HG03108 (cell line): ENCODE data around the gene STK11IP.

ENCODE experiments used
- ATAC-seq: cut with Tn5 transposase; IDR thresholded peaks from one replicate; pipeline ENCODE4 v1.9.1; 2021; ENCODE audit warnings: moderate library complexity; ENCODE audit not compliant: unreplicated experiment

Gene STK11IP

DNA sequence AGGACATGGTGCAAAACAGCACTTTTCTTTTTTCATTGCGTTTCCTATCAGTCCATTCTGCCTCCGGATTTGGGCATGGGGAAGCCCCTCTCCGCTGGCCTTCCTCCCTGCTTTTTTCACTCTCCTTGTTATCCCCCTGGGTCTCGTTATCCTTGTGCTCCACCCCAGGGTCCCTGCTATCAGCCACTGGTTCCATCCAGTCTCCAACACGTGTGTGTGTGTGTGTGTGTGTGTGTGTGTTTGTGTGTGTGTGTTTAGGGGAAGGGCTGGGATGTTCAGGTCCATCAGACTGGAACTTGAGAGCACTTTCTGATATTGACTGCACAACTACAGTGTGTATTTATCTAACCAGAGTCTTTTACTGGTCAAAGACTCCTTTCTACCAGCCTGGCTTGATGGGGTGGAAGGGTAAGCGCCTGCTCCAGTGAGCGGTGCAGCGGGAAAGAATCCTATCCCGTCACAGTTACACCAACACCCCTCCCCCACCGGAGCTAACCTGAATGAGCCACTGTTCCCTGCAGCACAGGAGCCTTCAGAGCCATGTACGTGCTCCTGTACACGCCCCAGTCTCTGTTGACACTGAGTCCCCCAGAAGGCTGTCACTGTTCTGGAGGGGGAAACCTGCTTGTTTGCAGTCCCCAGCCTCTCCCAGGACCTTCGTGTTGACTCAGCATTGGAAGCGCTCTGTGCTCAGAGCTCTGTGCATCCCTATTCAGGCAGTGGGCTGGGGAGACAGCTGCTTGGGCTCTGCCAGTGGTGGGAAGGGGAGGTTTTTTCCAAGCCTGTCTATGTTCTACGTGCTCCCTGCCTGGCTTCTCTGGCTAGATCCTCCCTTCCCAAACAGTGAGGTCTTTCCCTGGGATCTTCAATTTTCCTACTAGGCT is 20.9 kb upstream of the STK11IP start:
- ATAC-seq: no peak

DNA sequence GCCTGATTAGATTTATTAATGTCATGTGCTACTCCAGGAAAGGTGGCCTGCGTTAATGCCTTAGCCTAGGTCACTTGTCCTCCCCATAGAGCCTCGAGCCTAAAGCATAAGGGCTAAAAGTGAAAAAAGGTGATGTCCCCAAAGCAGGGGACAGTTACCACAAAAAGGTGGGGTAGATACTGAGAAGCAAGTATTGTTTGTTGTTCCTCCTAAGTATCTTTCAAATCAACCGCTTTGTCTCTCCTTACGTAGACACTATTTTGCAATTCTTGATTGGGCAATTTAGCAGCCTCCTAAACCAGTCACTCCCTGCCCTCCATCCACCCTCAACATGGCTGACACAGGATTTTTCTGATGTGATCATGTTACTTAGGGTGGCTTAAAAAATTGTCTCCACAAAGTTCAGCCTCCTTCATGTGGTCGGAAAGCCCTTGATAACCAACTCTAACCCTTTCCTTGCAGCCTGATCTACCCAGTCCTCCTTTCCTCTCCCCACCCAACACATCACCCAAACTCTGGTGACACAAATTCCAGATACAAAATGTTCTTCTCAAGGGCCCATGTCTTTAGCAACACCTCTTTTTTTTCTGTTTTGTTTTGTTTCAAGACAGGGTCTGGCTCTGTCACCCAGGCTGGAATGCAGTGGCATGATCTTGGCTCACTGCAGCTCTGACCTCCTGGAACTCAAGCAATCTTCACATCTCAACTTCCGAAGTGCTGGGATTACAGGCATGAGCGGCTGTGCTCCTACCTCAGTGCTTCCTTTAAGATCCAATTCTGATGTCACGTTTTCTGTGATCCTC is 18.6 kb upstream of the STK11IP start:
- ATAC-seq: no peak

DNA sequence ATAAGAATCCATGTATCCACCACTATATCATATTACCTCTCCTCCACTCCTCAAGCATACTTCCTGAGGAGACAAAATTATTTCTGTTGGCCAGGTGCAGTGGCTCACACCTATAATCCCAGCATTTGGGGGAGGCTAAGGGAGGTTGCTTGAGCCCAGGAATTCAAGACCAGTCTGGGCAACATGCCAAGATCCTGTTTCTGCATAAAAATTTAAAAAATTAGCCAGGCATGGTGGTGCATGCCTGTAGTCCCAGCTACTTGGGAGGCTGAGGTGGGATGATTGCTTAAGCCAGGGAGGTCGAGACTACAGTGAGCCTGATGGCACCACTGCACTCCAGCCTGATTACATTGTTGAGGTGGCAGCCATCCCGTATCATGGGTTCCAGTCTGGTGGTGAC is 16.3 kb upstream of the STK11IP start:
- no peak for ATAC-seq

DNA sequence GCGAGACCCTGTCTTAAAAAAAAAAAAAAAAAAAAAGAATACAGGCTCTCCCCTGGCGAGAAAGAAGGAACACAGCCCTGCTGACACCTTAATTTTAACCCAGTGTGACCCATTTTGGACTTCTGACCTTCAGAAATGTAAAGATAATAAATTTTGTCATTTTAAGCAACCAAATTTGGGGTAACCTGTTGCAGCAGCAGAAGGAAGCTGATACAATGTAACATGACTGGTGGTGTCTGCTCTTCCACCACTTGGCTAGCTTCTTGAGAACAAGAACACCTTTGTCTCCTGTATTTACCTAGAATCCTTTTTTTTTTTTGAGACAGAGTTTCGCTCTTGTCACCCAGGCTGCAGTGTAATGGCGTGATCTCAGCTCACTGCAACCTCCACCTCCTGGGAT is 6.6 kb upstream of the STK11IP start:
- no peak for ATAC-seq

DNA sequence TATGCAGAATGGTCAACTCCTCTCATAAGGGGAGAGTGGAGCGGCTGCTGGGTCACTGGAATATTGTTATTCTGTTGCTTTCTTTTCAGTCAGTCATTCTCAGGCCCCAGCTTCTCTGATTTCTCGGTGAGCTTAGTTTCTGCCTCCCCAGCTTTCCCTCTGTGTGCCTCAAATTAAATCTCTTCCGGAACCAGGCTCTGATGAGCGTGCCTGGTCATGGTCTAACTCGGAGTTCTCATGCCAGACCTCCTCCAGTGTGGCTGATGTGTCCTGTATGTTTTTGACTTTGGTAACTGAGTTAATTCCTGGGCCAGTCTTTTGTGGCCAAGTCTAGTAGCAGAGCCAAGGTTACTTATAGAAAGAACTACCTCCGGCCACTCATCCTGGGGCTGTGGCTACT is 4.9 kb upstream of the STK11IP start:
- ATAC-seq: no peak

DNA sequence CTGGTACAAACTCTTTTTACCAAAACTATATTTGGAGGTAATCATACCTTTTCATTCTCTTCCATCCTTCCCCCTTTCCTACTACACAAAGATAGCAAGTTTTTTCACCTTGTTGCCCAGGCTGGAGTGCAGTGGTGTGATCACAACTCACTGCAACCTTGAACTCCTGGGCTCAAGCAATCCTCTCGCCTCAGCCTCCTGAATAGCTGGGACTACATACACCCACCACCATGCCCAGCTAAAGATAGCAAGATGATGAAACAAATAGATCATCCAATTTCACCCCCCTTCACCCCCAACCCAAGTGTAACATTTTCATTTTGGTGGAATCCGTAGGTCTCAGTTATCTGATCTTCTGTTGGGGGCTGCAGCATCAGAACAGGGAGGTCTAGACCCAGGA is 4.5 kb upstream of the STK11IP start:
- no peak for ATAC-seq

DNA sequence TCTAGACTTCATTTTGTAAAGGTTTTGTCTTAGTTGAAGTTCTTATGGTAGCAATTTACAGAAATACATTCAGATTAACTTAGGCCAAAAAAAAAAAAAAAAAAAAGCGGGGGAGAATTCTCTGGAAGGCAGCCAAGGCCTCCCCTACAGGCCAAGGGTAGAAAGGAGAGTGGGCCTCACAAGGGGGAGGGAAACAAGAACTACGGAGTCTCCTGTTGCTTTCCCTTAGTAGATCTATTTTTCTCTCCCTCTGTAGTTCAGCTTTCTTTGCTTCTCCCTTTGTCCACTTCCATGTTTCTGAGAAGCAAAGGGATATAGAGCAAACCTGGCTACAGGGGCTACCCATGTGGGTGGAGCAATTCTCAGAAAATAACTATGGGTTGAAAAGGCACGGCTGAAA is 2.4 kb upstream of the STK11IP start:
- ATAC-seq: no peak

DNA sequence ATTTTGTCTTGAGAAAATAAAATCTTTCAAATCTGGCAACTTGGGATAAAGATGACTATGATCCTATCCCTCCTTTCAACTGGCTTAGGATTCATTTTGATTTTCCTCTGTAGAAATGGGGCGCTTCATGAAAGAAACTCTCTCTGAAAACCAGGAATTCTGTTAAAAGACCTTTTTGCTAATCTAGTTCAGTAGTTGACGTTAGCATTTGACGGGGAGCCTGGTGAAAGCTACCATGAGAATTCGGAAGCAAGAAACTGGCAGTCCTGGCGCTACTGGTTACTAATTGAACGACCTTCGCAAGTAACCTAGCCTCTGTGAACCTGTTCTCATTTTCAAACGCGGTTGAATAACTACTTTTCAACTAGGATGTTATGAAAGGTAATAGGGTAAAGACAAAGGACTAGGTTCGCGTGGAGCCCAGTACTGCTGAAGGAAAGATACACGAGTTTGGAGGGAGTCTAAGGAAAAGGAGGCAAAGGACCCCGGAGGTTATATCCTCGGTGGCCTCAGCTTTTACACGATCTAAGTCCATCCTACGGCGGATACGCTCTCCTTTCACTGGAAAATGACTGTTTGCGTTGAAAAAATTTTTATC is 604 bp upstream of the STK11IP start:
- no peak for ATAC-seq

DNA sequence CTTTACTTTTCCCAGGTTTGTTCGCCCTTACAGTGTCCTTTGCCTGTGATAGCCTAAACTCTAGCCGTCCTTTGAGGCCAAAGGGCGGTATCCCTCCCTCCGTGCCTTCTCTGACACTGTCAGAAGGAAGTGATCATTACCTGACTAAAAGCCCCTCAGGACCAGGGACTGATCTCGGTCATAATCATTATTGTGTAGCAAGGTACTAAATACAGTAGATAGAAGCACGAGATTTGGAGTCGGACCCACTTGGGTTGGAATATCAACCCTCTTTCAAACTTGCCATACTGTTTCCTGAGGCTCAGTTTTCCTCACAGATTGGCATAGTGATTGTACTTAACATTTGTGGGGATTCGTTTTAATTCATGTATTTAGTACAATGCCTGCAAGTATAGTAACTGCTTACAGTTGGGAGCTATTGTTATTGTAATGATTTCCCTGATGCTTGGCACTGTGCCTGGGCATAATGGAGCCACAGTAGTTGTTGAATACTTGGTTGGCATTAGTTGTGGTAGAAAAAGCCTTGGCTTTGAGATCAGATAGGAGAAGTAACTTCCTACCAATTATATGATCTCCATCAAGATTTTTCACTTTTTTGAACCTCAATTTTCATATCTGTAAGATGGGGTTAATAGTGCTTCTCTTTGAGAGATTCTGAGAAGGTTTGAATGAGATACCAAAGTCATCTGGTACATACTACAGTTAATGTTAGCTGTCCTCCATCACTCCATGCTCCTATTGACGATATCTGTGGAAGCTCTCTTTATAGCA is 836 bp downstream of the STK11IP start:
- no peak for ATAC-seq

DNA sequence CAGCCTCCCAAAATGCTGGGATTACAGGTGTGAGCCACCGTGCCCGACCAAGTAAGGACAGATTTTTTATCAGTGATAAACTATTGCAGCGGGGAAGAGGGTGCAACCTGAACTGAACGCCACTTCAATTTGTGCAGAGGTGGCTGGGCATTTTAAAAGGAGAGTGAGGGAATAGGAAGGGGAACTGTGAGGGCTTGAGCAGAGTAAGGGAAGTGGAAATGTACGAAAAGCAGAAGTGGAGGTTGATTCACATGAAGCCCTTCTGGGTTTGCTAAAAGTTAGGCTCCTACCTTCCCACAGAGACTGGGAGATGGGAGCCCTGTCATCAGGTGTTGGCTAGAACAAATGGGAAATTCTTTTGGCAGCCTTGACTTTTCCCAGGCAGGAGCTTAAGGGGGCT is 6.1 kb downstream of the STK11IP start:
- no peak for ATAC-seq

DNA sequence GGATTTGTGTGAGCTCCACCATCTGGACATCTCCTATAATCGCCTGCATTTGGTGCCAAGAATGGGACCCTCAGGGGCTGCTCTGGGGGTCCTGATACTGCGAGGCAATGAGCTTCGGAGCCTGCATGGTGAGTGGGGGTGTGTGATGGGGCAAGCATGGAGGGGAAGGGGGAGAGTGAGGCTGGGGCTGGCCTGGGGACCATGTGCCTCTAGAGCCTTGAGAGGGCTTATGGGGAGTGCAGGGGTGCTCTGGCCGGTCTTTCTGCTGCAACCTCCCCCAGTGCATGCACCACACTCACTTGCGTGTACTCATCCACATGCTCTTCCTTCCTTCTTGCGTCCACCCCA is 7.9 kb downstream of the STK11IP start:
- ATAC-seq: no peak

DNA sequence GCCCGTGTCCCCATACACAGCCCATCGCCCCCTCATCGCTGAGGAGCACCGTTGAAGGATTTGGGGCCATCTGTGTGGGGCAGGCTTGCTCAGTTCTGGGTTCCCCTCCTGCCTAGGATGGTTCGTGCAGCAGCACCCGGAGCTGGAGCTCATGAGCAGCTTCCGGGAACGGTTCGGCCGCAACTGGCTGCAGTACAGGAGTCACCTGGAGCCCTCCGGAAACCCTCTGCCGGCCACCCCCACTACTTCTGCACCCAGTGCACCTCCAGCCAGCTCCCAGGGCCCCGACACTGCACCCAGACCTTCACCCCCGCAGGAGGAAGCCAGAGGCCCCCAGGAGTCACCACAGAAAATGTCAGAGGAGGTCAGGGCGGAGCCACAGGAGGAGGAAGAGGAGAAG is 10.3 kb downstream of the STK11IP start:
- no peak for ATAC-seq

DNA sequence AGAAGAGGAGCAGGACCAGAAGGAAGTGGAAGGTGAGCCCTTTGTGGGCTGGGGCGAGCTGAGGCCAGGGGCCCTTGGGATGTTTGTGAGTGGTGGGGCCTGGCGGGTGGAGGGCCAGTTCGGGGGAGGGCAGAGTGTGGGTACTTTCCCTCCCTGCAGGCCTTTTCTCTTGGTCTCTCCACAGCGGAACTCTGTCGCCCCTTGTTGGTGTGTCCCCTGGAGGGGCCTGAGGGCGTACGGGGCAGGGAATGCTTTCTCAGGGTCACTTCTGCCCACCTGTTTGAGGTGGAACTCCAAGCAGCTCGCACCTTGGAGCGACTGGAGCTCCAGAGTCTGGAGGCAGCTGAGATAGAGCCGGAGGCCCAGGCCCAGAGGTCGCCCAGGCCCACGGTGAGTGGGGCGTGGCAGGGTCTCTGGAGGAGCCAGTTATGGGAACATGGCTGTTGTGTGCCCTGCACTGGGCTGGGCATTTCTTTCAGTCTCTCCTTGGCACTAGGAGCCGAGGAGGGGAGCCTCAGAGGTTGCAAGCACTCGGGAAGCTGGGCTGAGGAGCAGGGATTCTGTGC is 10.8 kb downstream of the STK11IP start:
- no peak for ATAC-seq

DNA sequence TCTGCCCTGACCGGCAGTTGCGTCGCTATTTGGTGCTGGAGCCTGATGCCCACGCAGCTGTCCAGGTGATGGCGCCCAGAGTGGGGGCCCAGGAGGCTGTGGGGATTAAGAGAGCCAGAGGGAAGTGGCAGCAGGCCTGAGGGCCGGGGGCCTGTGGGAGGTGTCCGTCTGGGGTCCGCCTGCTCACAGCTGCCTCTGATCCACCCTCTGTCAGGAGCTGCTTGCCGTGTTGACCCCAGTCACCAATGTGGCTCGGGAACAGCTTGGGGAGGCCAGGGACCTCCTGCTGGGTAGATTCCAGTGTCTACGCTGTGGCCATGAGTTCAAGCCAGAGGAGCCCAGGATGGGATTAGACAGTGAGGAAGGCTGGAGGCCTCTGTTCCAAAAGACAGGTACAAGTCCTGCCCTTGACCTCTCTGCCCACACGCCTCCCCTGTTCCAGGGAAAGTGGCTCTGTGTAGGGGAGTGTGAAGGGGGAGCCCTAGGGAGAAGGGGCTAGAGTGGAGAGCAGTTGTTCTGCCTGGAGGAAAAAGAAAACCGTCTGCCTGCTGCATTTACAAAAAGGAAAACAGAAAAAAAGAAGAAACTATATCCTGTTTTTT is 11.6 kb downstream of the STK11IP start:
- ATAC-seq: no peak

DNA sequence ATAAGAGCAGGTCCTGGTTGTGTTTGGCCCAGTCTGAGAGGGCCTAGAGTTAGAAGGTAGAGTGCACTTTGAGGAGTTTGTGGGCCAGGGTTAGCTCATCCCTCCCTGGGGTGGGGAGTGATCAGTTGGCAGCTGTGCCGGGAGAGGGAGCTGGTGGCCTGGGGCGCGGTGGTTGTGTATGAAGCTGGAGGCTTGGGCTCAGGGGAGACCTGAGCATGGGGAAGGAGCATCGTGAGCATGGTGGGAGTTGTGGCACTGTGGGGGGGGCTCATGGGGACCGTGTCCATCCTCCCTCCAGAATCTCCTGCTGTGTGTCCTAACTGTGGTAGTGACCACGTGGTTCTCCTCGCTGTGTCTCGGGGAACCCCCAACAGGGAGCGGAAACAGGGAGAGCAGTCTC is 13.6 kb downstream of the STK11IP start:
- ATAC-seq: no peak

DNA sequence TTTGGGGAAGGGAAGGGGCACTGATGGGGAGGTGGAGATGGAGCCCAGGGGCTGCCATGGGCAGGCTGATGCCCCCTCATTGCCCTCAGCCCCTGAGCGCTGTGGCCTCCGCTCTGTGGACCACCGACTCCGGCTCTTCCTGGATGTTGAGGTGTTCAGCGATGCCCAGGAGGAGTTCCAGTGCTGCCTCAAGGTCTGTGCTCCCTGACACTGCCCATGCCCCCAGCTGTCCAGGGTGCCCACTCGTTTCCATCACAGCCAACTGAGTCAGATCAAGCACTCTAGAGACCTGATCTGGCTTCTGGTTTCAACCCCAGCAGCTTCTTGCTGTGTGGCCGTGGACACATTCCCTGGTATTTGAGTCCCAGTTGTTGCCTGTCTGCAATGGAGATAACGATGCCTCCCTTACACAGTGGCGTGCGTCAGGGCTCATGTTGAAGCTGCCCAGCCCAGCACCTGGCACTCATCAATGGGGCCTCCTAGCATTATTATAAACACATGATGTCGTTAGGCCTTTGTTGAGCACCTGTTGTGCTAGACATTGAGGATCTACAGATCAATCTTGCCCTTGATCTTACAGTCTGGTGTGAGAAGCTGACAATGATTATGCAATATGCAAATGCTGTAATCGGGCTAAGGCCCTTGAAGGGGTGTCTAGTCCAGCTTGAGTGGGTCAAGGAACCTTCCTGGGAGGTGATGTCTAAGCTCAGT is 14.4 kb downstream of the STK11IP start:
- ATAC-seq: no peak

DNA sequence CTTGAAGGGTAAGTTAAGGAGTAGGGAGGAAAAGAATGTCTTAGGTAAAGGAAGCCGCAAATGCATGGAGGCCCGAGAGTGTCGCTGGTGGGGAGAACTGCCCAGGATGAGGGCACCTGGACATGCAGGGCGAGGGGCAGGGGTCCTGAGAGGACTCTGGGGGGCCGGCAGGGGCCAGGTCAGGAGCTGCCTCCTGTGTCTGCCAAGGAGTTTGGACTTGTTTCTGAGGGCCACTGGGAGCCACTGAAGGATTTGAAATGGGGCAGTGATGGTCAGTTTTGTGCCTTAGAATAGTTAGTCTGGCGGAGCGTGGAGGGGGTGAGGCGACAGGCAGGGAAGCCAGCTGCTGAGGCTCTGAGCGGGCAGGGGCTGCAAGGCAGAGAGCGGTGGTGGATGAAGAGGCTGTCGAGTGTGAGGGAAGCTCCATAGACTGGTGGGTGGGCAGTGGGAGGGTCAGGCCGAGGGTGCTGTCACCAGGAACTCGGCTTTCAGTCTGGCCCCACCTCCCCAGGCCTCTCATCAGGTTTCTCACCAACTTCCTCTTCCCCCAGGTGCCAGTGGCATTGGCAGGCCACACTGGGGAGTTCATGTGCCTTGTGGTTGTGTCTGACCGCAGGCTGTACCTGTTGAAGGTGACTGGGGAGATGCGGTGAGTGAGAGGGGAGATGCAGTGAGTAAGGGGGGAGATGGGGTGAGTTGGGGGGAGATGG is 15.1 kb downstream of the STK11IP start:
- ATAC-seq: peak; percentile 52

DNA sequence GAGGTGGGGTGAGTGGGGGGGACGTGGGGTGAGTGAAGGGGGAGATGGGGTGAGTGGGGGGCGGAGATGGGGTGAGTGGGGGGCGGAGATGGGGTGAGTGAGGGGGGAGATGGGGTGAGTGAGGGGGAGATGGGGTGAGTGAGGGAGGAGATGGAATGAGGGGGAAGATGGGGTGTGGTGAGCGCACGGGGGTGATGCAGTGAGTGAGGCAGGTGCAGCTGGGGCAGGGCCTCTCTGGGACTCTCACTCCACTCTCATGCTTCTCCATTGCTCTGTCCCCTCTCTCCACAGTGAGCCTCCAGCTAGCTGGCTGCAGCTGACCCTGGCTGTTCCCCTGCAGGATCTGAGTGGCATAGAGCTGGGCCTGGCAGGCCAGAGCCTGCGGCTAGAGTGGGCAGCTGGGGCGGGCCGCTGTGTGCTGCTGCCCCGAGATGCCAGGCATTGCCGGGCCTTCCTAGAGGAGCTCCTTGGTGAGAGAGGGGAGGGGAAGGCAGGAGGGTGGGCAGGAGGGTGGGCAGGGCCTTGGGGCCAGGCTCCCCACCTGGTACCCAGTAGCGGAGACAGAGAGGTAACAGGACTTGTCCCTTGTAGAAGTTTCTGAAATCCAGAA is 15.9 kb downstream of the STK11IP start:
- ATAC-seq: no peak
